ENCODE data around the gene SLC25A23. TPM values are rescaled to one million over a fixed set of nuclear protein-coding genes. Genes with fewer than 3 reads are reported as not detected.

The SLC25A23 gene
- total and polyA plus RNA-seq, 2 of the 8 experiments (the other 6 are each of a cell fraction or from before 2014, with no cell fraction given): 18.0 to 48.1 TPM

Small RNA genes within 50 kb of the gene (microRNA-seq; reads per million reads assigned to microRNA genes)
- gene MIR3940 (ENCODE audit: borderline microRNAs expressed in 2 of 2, borderline number of aligned reads in 2 of 2, borderline replicate concordance in 1 of 2) (3.7 to 15.8 reads per million in 2 experiments), gene MIR6790 (ENCODE audit: borderline microRNAs expressed in 2 of 2, borderline number of aligned reads in 2 of 2, borderline replicate concordance in 1 of 2) (0 reads per million in 2 experiments)

Small RNA genes within 50 kb of the gene (small RNA-seq; reads per million reads assigned to genes)
- gene AC010503.2 (ENCODE audit: insufficient read depth) (not detected), gene MIR6790 (ENCODE audit: insufficient read depth) (not detected)

Other genes with a start within 250 kb of the SLC25A23 start
- gene MLLT1, start 179.8 kb downstream of the SLC25A23 start, total RNA-seq (2021; fragmentation: NEBNext Ultra II Directional; extraction: Animal tissue kit (Norgen Biotek cat#: 25700)): 42.4 and 45.1 TPM in 2 replicates
- gene MLLT1, start 179.8 kb downstream of the SLC25A23 start, polyA plus RNA-seq (2011; rRNA removed): 18.8 and 27.7 TPM in 2 replicates
- gene ACER1, start 126.2 kb downstream of the SLC25A23 start, total RNA-seq (2021; fragmentation: NEBNext Ultra II Directional; extraction: Animal tissue kit (Norgen Biotek cat#: 25700)): not detected in 2 replicates
- gene ACER1, start 126.2 kb downstream of the SLC25A23 start, polyA plus RNA-seq (2011; rRNA removed): 0.05 TPM in 1 of 2 replicates, not detected in the other
- 86.3 and 88.7 TPM in 2 replicates for gene CLPP, start 98.3 kb downstream of the SLC25A23 start, total RNA-seq (2021; fragmentation: NEBNext Ultra II Directional; extraction: Animal tissue kit (Norgen Biotek cat#: 25700))
- 280 and 387 TPM in 2 replicates for gene CLPP, start 98.3 kb downstream of the SLC25A23 start, polyA plus RNA-seq (2011; rRNA removed)
- gene ALKBH7, start 87.0 kb downstream of the SLC25A23 start, total RNA-seq (2021; fragmentation: NEBNext Ultra II Directional; extraction: Animal tissue kit (Norgen Biotek cat#: 25700)): 66.3 and 75.6 TPM in 2 replicates
- 100 and 145 TPM in 2 replicates for gene ALKBH7, start 87.0 kb downstream of the SLC25A23 start, polyA plus RNA-seq (2011; rRNA removed)
- gene PSPN, start 83.9 kb downstream of the SLC25A23 start, total RNA-seq (2021; fragmentation: NEBNext Ultra II Directional; extraction: Animal tissue kit (Norgen Biotek cat#: 25700)): 1.9 and 2.1 TPM in 2 replicates
- gene PSPN, start 83.9 kb downstream of the SLC25A23 start, polyA plus RNA-seq (2011; rRNA removed): 1.0 and 1.4 TPM in 2 replicates
- gene GTF2F1, start 66.6 kb downstream of the SLC25A23 start, total RNA-seq (2021; fragmentation: NEBNext Ultra II Directional; extraction: Animal tissue kit (Norgen Biotek cat#: 25700)): 56.3 and 60.8 TPM in 2 replicates
- 29.3 and 38.5 TPM in 2 replicates for gene GTF2F1, start 66.6 kb downstream of the SLC25A23 start, polyA plus RNA-seq (2011; rRNA removed)
- gene KHSRP, start 35.0 kb downstream of the SLC25A23 start, total RNA-seq (2021; fragmentation: NEBNext Ultra II Directional; extraction: Animal tissue kit (Norgen Biotek cat#: 25700)): 573 and 582 TPM in 2 replicates
- 143 and 235 TPM in 2 replicates for gene KHSRP, start 35.0 kb downstream of the SLC25A23 start, polyA plus RNA-seq (2011; rRNA removed)
- gene SLC25A41, start 26.0 kb downstream of the SLC25A23 start, total RNA-seq (2021; fragmentation: NEBNext Ultra II Directional; extraction: Animal tissue kit (Norgen Biotek cat#: 25700)): 0.77 TPM in 1 of 2 replicates, not detected in the other
- gene SLC25A41, start 26.0 kb downstream of the SLC25A23 start, polyA plus RNA-seq (2011; rRNA removed): 0.50 and 0.72 TPM in 2 replicates
- 21.1 and 24.6 TPM in 2 replicates for gene CRB3, start 4.5 kb upstream of the SLC25A23 start, total RNA-seq (2021; fragmentation: NEBNext Ultra II Directional; extraction: Animal tissue kit (Norgen Biotek cat#: 25700))
- 24.6 and 33.7 TPM in 2 replicates for gene CRB3, start 4.5 kb upstream of the SLC25A23 start, polyA plus RNA-seq (2011; rRNA removed)
- gene DENND1C, start 22.0 kb upstream of the SLC25A23 start, total RNA-seq (2021; fragmentation: NEBNext Ultra II Directional; extraction: Animal tissue kit (Norgen Biotek cat#: 25700)): 3.7 and 4.0 TPM in 2 replicates
- gene DENND1C, start 22.0 kb upstream of the SLC25A23 start, polyA plus RNA-seq (2011; rRNA removed): 3.6 and 3.9 TPM in 2 replicates
- 21.2 and 30.4 TPM in 2 replicates for gene TUBB4A, start 42.5 kb upstream of the SLC25A23 start, total RNA-seq (2021; fragmentation: NEBNext Ultra II Directional; extraction: Animal tissue kit (Norgen Biotek cat#: 25700))
- 16.8 and 29.9 TPM in 2 replicates for gene TUBB4A, start 42.5 kb upstream of the SLC25A23 start, polyA plus RNA-seq (2011; rRNA removed)
- 1.7 and 1.8 TPM in 2 replicates for gene TNFSF9, start 71.2 kb upstream of the SLC25A23 start, total RNA-seq (2021; fragmentation: NEBNext Ultra II Directional; extraction: Animal tissue kit (Norgen Biotek cat#: 25700))
- gene TNFSF9, start 71.2 kb upstream of the SLC25A23 start, polyA plus RNA-seq (2011; rRNA removed): 4.4 TPM in 2 replicates
- gene CD70, start 131.4 kb upstream of the SLC25A23 start, total RNA-seq (2021; fragmentation: NEBNext Ultra II Directional; extraction: Animal tissue kit (Norgen Biotek cat#: 25700)): 0.84 and 1.3 TPM in 2 replicates
- gene CD70, start 131.4 kb upstream of the SLC25A23 start, polyA plus RNA-seq (2011; rRNA removed): 12.0 and 13.0 TPM in 2 replicates
- not detected in 2 replicates for gene TNFSF14, start 210.4 kb upstream of the SLC25A23 start, total RNA-seq (2021; fragmentation: NEBNext Ultra II Directional; extraction: Animal tissue kit (Norgen Biotek cat#: 25700))
- gene TNFSF14, start 210.4 kb upstream of the SLC25A23 start, polyA plus RNA-seq (2011; rRNA removed): 0.03 TPM in 1 of 2 replicates, not detected in the other